Stimulated activated CD4-positive, alpha-beta T cell treated with anti-CD3 and anti-CD28 coated beads, Interleukin-12 subunit alpha, Interleukin-12 subunit beta, amount 100 ng/mL, for 48 hours (primary cell): ENCODE results near the gene PDCD2.
"Not testable (repeated sequence)": the region's sequence is repeated elsewhere in the genome, so short reads cannot be mapped to it uniquely, and the experiment has no call there.

Experiments used
- DNase-seq, 3 donors: peaks; one replicate each; pipeline ENCODE4 v3.0.0-alpha.2; 2020; ENCODE audit warnings: low read depth in 2 of 3, low spot score in 1 of 3

PDCD2 gene

DNA sequence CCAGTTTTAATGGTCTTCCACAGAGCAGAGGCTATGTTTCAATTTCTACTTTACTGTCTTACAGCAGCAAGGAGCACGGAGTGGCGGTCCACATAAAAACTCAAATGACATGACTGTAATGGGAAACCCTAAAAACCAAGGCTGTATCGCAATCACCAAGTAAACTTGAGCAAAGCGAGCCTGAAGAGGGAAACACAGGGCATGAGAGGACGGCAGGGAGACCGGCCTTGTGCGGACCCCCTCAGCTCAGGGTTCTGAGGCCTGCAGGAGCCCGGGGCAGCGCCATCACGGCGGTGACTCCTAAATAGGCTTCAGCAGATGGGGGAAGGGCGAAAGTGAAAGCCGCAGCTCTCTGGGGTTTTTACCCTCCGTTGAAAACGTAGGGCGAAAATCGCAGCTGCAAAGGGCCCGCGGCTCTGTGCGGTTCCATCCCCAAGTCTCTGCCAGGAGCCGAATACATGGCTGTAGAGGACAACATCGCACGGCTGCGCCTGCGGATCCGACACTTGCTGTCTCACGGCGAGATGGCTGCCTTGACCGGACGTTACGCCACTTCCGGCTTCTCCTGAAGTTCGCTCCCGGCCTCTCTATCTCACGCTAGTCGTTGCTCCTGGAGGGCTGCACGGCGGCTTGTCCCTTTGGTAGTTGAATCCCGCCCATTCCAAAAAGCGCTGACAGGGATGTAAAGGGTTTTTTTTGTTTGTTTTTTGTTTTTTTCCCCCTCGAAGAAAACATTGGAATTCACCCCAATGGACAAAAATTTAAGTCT lies 31.5 kb downstream of the PDCD2 start, which contains the start of gene PSMB1:
Gene PSMB1, minus strand, starts transcription at position 543 of the 769 bp plus-strand sequence. Its CDS starts 65 bp downstream, at position 478.
- peak; percentile 63 to 81 (median 74) for DNase-seq

DNA sequence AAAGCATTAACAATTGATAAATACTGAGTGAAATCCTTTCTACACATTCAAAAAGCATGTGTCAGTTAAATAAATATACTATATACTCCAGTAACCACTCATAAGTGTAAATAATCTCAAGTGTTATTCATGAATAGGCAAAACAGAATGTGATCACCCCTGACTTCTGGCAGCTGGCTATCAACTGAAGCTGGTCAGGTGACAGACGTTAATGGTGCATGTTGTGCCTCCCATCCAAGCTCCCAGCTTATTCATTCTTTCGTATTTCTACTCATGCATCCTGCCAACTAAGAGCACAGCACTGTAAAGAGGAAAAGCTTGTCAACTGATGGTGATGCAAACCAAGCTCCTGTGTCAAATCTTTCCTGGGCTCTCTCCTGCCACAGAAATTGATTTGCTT lies 39.0 kb downstream of the PDCD2 start:
- DNase-seq = no peak

DNA sequence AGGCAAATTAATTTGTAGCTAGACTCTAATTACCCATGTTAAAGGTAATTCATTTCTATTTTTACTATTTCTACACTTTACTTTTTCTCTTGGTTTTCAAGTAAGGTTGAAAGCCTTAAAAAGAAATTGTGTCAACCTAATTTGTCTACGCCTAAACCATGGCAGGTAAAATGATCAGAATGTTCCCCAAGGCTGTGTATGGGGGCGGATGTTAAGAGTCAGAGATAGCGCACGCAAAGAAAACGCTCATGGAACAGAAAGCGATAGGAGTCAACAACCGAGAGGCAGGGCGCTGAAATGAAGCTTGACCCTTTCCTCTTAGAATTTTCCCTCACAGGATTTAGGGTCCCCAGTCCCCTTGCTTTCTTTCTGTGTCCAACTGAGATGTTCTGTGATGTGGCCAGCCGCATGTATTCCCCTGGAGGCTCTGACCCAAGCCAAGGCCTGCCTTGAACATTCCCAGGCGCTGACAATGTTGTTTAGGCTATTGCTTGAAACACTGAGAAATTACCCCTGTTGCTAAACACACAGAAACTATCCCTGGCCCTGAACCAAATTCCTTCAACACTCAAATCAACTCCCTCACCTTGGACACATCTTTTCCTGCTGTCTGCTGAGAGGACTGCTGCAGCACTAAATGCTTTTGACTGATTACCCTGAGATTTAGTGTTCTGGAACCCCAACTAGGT lies 42.3 kb downstream of the PDCD2 start:
- DNase-seq = no peak

DNA sequence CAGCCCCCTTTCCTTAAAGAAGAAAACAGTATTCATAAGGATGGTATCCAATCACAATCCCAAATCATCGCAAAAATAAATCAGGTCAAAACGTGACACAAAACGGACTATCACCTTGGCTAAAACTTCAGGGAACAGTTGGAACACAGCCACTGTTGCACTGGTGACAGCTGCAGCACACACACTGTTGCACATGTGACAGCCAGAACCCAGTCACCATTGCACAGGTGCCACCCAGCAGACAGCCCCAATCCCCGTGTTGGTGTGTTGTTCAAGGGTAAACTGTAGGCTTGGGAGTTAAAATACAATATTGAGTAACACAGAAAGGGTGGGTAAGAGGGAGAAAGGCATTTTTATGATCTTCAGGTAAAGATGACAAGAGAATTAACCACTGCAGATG lies 47.1 kb downstream of the PDCD2 start:
- DNase-seq = no peak

DNA sequence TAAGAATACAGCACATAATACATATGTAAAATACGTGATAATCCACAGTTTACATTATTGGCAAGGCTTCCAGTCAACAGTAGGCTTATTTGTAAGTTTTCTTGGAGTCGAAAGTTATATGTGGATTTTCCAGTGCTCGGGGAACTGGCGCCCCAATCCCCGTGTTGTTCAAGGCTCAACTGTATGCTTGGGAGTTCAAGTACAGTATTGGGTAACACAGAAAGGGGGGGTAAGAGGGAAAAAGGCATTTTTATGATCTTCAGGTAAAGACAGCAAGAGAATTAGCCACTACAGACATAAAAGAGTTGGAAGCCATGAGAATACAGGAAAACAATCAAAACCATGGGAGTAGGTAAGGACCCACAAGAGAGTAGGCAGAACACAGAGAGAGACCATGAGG lies 47.8 kb downstream of the PDCD2 start:
- DNase-seq = no peak

DNA sequence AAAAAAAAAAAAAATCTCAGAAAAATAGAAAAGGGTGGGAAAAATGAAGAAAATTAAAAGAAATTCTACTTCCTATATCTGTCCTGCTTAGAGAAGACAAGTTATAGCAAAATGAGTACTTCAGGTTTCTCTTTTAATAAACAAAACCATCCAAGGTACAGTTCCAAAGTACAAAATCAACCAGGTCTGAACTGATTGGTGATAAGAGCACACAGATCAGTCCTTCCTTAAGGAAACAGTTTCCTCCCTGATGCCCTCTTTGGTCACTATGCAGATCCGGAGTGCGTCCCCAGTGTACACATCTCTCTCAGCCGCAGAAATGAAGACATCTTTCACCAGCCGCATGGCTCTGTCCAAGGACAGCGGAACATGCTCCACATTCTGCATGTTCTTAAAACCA lies 49.4 kb downstream of the PDCD2 start:
- no peak for DNase-seq

DNA sequence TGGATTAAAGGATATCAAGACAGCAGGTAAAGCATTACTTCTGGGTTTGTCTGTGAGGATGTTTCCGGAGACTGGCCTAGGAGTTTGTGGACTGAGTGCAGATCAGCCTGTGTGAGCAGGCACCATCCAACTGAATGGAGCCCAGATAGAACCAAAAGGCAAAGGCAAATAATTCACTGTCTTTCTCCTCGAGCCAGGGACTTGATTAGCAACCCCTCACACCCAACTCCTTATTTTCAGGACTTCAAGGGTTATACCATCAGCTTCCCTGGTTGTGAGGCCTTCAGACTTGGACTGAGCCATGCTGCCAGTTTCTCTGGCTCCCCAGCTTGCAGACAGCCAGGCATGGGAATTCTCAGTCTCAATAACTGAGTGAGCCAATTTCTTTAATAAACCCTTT lies 50.6 kb downstream of the PDCD2 start:
- no peak for DNase-seq

DNA sequence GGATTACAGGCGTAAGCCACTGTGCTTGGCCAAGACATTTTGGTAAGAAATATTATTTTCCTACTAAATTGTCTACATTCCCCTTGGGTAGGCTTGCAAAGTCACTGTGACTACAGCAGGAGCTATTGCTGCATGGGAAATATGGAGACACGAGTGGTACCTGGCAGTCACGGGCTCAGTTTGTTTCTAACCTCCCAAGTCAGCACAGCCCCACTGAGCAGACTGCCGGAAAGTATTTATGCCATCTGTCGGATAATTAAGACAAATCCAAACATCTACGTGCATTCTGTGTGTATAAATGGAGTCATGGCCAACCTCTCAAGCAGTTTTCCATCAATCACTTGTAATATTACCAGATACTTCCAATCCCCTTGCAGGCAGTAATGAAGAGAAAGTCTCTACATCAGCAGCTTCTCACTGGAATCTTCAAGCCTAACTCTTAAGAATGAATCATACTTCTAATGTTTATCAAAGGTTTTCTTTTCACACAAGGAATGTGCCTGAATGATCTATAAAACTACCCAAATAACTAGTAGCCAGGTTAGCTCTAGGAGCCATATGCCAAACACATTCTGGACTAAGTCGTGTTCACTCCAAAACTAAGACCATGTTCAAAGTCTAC lies 51.5 kb downstream of the PDCD2 start:
- no peak for DNase-seq

DNA sequence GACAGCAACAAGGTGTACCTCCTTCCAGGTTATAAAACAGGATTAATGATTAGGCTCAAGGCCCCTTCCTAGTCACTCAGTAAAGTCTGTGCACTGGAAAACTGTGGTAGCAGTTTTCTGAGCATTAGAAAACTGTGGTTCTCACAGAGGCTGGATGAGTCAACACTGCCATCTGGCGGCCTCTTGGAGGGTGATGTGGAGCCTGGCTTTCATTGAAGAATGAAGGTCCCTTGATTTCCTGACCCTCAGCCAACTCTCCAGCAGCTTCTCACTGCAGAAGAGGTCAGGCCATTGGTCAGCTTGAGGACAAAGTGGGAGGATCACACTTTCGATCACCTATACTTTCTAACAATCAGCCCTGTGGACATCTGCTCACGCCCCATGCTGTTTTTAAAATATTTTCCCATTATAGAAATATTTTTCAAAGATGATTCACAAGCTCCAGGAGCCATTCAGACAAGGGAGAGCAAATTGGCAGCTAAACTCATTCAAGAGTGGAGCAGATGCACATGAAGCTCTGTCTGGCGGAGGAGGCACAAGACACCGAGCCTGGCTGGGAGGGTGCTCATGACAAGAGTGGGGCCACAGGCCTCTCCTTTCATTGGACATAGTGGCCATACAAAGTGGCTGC lies 54.5 kb downstream of the PDCD2 start:
- peak; percentile 28 to 56 (median 43) for DNase-seq

DNA sequence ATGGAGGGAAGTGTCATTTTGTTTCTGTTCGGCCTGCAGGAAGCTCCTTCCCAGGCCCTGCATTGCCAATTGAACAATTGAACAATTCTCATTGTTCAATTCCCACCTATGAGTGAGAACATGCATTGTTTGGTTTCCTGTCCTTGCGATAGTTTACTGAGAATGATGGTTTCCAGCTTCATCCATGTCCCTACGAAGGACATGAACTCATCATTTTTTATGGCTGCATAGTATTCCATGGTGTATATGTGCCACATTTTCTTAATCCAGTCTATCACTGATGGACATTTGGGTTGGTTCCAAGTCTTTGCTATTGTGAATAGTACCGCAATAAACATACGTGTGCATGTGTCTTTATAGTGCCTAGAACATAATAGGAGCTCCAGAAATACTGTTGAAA lies 56.4 kb downstream of the PDCD2 start:
- DNase-seq = not testable (repeated sequence)

DNA sequence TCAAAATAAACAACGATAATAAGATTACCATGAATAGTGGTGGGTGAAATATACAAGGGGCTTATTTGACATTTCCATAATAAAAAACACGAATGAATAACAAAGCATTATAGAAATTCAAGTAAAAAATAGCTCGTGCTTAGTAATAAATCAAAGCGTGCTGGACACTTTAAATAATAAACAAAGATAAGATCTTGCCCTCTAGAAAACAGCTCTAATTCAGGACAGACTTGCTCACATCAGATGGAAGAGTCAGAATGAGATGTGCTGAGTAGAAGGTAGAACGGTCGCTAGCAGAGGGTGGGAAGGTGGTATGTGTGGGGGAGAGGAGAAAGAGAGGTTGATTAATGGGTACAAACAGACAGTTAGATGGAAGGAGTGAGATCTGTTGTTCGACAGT lies 58.6 kb downstream of the PDCD2 start:
- no peak for DNase-seq
